Gastrocnemius medialis (tissue), 4 donors: ENCODE results near the gene ZNF836.
A peak's percentile ranks its signal among the peaks of the same experiment; 100 is the strongest.

Experiments
- CTCF ChIP-seq, 5 experiments: fragments of 450-650 bp in 3 of 5; fragments of 200-600 bp in 2 of 5; sonication (generic) in 2 of 5; IDR thresholded peaks in 4 of 5; conservative IDR thresholded peaks in 1 of 5; 1 replicate in 4 of 5; 2 replicates in 1 of 5; pipeline ENCODE4 v1.5.1; 2016 to 2019; ENCODE audit warnings: antibody characterized with exemption in 5 of 5, mild to moderate bottlenecking in 3 of 5, moderate library complexity in 3 of 5
- POLR2A ChIP-seq, 2 donors: fragments of 450-650 bp; IDR thresholded peaks; one replicate each; pipeline ENCODE4 v1.6.1; 2017; ENCODE audit warnings: antibody characterized with exemption in 2 of 2, mild to moderate bottlenecking in 2 of 2, moderate library complexity in 2 of 2

- TF ChIP-seq CTCF (IDR thresholded peaks at IDR 0.05 in 4 of 5, conservative IDR thresholded peaks at IDR 0.05 in 1 of 5) (no peak), POLR2A (IDR thresholded peaks at IDR 0.05) (peak in 1 of 2 donors; percentile 13)
Measured at GRCh38 chr19:52171321-52172169, at the start of gene ZNF836.
